HG03439 (cell line): ENCODE measurements around the gene GJB5.
"Not testable (repeated sequence)": the region's sequence is repeated elsewhere in the genome, so short reads cannot be mapped to it uniquely, and the experiment has no call there.

Experiments used
- ATAC-seq: cut with Tn5 transposase; IDR thresholded peaks from one replicate; pipeline ENCODE4 v1.9.1; 2021; ENCODE audit warnings: mild to moderate bottlenecking, moderate library complexity; ENCODE audit not compliant: unreplicated experiment

The GJB5 gene

GRCh38 chr1:34773114-34773513 is 18.3 kb downstream of the GJB5 start:
- not testable (repeated sequence) for ATAC-seq

GRCh38 chr1:34774957-34775356 is 20.1 kb downstream of the GJB5 start:
- ATAC-seq, result no peak

GRCh38 chr1:34776911-34777310 is 22.1 kb downstream of the GJB5 start:
- no peak for ATAC-seq

- no peak for ATAC-seq
Observed at GRCh38 chr1:34777519-34778321, 22.9 kb downstream of the GJB5 start.

- ATAC-seq, result no peak
Observed at GRCh38 chr1:34778381-34778780, 23.5 kb downstream of the GJB5 start.

- no peak for ATAC-seq
Observed at GRCh38 chr1:34779005-34779404, 24.2 kb downstream of the GJB5 start.

GRCh38 chr1:34779526-34779925 is 24.7 kb downstream of the GJB5 start:
- ATAC-seq, result no peak

GRCh38 chr1:34779962-34780361 is 25.1 kb downstream of the GJB5 start:
- ATAC-seq, result no peak

- no peak for ATAC-seq
Observed at GRCh38 chr1:34780528-34780927, 25.7 kb downstream of the GJB5 start.

- no peak for ATAC-seq
Observed at GRCh38 chr1:34781071-34781843, 26.4 kb downstream of the GJB5 start, which contains the start of gene GJB3. GJB3 (plus strand) TSS chr1:34781214; CDS start chr1:34784763, 3,549 bp downstream.

GRCh38 chr1:34781844-34782391 is 27.1 kb downstream of the GJB5 start:
- ATAC-seq, result no peak

- ATAC-seq, result no peak
Observed at GRCh38 chr1:34784751-34785221, 29.9 kb downstream of the GJB5 start.

GRCh38 chr1:34785231-34785874 is 30.5 kb downstream of the GJB5 start:
- no peak for ATAC-seq

GRCh38 chr1:34785875-34786470 is 31.1 kb downstream of the GJB5 start:
- ATAC-seq, result no peak

GRCh38 chr1:34786521-34787325 is 31.9 kb downstream of the GJB5 start:
- ATAC-seq, result no peak

GRCh38 chr1:34787461-34788420 is 32.9 kb downstream of the GJB5 start:
- ATAC-seq, result no peak

- ATAC-seq, result no peak
Observed at GRCh38 chr1:34790985-34791384, 36.1 kb downstream of the GJB5 start.

GRCh38 chr1:34792424-34792823 is 37.6 kb downstream of the GJB5 start:
- ATAC-seq, result no peak
